ENCODE measurements around the gene SLC25A31. TPM values are rescaled to one million over a fixed set of nuclear protein-coding genes. Genes with fewer than 3 reads are reported as not detected.

SLC25A31 gene
- total RNA-seq, 1 donor from 2014 or later: not detected

- no peak overlapping the region for H3K4me3 Mint-ChIP-seq (ENCODE audit: unreplicated experiment)
- no peak for TF ChIP-seq CTCF (IDR thresholded peaks at IDR 0.05)
- no peaks in the 10 kb centered on the region for H3K36me3 Mint-ChIP-seq (ENCODE audit: low read depth)
- no peak overlapping the region for H3K27ac Mint-ChIP-seq (ENCODE audit: unreplicated experiment)
- H3K27me3 Mint-ChIP-seq (ENCODE audit: low read depth): peaks cover 3% of the 10 kb centered on the region
- no peaks in the 10 kb centered on the region for H3K9me3 Mint-ChIP-seq (ENCODE audit: low read depth)
- no peak for DNase-seq (ENCODE audit: low spot score)
- H3K4me1 Mint-ChIP-seq (ENCODE audit: low read depth): peaks cover 5% of the 10 kb centered on the region
These were observed 46.4 kb downstream of the SLC25A31 start for GRCh38 chr4:127776620-127777019.

- no peak overlapping the region for H3K4me3 Mint-ChIP-seq (ENCODE audit: unreplicated experiment)
- peaks cover 3% of the 10 kb centered on the region for H3K27me3 Mint-ChIP-seq (ENCODE audit: low read depth)
- H3K36me3 Mint-ChIP-seq (ENCODE audit: low read depth): no peaks in the 10 kb centered on the region
- H3K27ac Mint-ChIP-seq (ENCODE audit: unreplicated experiment): no peak overlapping the region
- TF ChIP-seq CTCF (IDR thresholded peaks at IDR 0.05): no peak
- peaks cover 5% of the 10 kb centered on the region for H3K4me1 Mint-ChIP-seq (ENCODE audit: low read depth)
- DNase-seq (ENCODE audit: low spot score): no peak
- H3K9me3 Mint-ChIP-seq (ENCODE audit: low read depth): no peaks in the 10 kb centered on the region
These were observed 47.3 kb downstream of the SLC25A31 start for GRCh38 chr4:127777487-127777886.

- Mint-ChIP-seq H3K9me3 (ENCODE audit: low read depth) (no peaks in the 10 kb centered on the region), H3K27ac (ENCODE audit: unreplicated experiment) (no peak overlapping the region), H3K36me3 (ENCODE audit: low read depth) (no peaks in the 10 kb centered on the region), H3K4me3 (ENCODE audit: unreplicated experiment) (no peak overlapping the region), H3K27me3 (ENCODE audit: low read depth) (peaks cover 3% of the 10 kb centered on the region), H3K4me1 (ENCODE audit: low read depth) (peaks cover 7% of the 10 kb centered on the region)
- DNase-seq (ENCODE audit: low spot score): no peak
- TF ChIP-seq CTCF (IDR thresholded peaks at IDR 0.05): no peak
These were observed 47.9 kb downstream of the SLC25A31 start for GRCh38 chr4:127778102-127778501.

- Mint-ChIP-seq H3K27me3 (ENCODE audit: low read depth) (peaks cover 3% of the 10 kb centered on the region), H3K4me3 (ENCODE audit: unreplicated experiment) (no peak overlapping the region), H3K27ac (ENCODE audit: unreplicated experiment) (no peak overlapping the region), H3K4me1 (ENCODE audit: low read depth) (peaks cover 22% of the 10 kb centered on the region), H3K9me3 (ENCODE audit: low read depth) (no peaks in the 10 kb centered on the region), H3K36me3 (ENCODE audit: low read depth) (no peaks in the 10 kb centered on the region)
- no peak for TF ChIP-seq CTCF (IDR thresholded peaks at IDR 0.05)
- DNase-seq (ENCODE audit: low spot score): no peak
These were observed 50.4 kb downstream of the SLC25A31 start for GRCh38 chr4:127780598-127780997.

- Mint-ChIP-seq H3K27ac (ENCODE audit: unreplicated experiment) (peak overlapping the region; percentile 51), H3K4me1 (ENCODE audit: low read depth) (peaks cover 22% of the 10 kb centered on the region), H3K9me3 (ENCODE audit: low read depth) (no peaks in the 10 kb centered on the region), H3K36me3 (ENCODE audit: low read depth) (no peaks in the 10 kb centered on the region), H3K27me3 (ENCODE audit: low read depth) (peaks cover 3% of the 10 kb centered on the region), H3K4me3 (ENCODE audit: unreplicated experiment) (peak overlapping the region; percentile 83)
- DNase-seq (ENCODE audit: low spot score): no peak
- TF ChIP-seq CTCF (IDR thresholded peaks at IDR 0.05): no peak
These were observed 51.3 kb downstream of the SLC25A31 start for GRCh38 chr4:127781300-127782024.
